Testis (tissue), 2 donors: ENCODE data around the gene HNMT.

Experiments
- CTCF ChIP-seq, 3 experiments: fragments of 450-650 bp in 2 of 3; fragments of 200-600 bp in 1 of 3; sonication (generic) in 1 of 3; IDR thresholded peaks; one replicate each; pipeline ENCODE4 v1.5.1; 2016 to 2019; ENCODE audit warnings: antibody characterized with exemption in 3 of 3, mild to moderate bottlenecking in 2 of 3, moderate library complexity in 1 of 3
- POLR2A ChIP-seq: fragments of 450-650 bp; IDR thresholded peaks from one replicate; pipeline ENCODE4 v1.6.1; 2017; ENCODE audit warnings: antibody characterized with exemption, mild to moderate bottlenecking, moderate library complexity

DNA sequence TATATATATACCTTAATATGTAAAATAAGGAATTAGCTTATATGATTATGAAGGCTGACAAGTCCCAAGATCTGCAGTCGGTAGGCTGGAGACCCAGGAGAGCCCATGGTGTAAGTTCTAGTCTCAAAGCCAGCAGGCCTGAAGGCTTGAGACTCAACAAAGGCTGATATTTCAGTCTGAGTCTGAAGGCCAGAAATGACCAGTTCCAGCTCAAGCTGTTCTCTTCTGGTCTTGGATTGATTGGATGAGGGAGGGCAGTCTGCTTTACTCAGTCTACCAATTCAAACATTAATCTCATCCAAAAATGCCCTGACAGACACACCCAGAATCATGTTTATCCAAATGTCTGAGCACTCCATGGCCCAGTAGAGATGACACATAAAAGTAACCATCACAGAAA, 22.0 kb downstream of the HNMT start:
- no peak for TF ChIP-seq CTCF (IDR thresholded peaks at IDR 0.05)
- TF ChIP-seq POLR2A: no peak
